WTC11 (cell line): ENCODE results near the gene SALL1. TPM values are rescaled to one million over a fixed set of nuclear protein-coding genes. Genes with fewer than 3 reads are reported as not detected.

Experiments
- ATAC-seq: fragments of 200-7000 bp; cut with Tn5 transposase; 2 replicates; pipeline ENCODE4 v1.10.0; 2021; ENCODE audit warnings: mild to moderate bottlenecking, moderate library complexity
- CTCF ChIA-PET: fragments of 300-600 bp; sonication (Branson Sonifier 250); formaldehyde crosslinking; loops from one replicate; lab custom pipeline; 2021; ENCODE audit warnings: antibody characterized with exemption; lab: Charles Lee
- POLR2A ChIA-PET: fragments of 350-600 bp; sonication (Branson Sonifier 250); formaldehyde crosslinking; loops from one replicate; lab custom pipeline; 2021; ENCODE audit warnings: antibody characterized with exemption; lab: Charles Lee
- DNase-seq: peaks from one replicate; pipeline ENCODE4 v3.0.0; 2021; ENCODE audit warnings: low spot score
- H3K27ac Mint-ChIP-seq: 2 replicates; pipeline ENCODE4 v1.8.0; 2021; ENCODE audit warnings: mixed read lengths
- H3K27me3 Mint-ChIP-seq: 2 replicates; pipeline ENCODE4 v1.8.0; 2021; ENCODE audit warnings: low read depth, mild to moderate bottlenecking, moderate library complexity, mixed read lengths
- H3K36me3 Mint-ChIP-seq: 2 replicates; pipeline ENCODE4 v1.8.0; 2021; ENCODE audit warnings: mixed read lengths
- H3K4me1 Mint-ChIP-seq: 2 replicates; pipeline ENCODE4 v1.8.0; 2022; ENCODE audit warnings: mixed read lengths
- H3K4me3 Mint-ChIP-seq: 2 replicates; pipeline ENCODE4 v1.8.0; 2021; ENCODE audit warnings: mild to moderate bottlenecking, moderate library complexity, mixed read lengths
- H3K9me3 Mint-ChIP-seq: 2 replicates; pipeline ENCODE4 v1.8.0; 2021; ENCODE audit warnings: mixed read lengths
- ELF4 ChIP-seq: sonication (generic); formaldehyde crosslinking; IDR thresholded peaks from 2 replicates; pipeline ENCODE4 v1.8.1; 2022; ENCODE audit warnings: low read depth, mild to moderate bottlenecking, moderate library complexity, missing genetic modification reagents
- ESRRA ChIP-seq: sonication (generic); formaldehyde crosslinking; IDR thresholded peaks from 2 replicates; pipeline ENCODE4 v1.8.1; 2022; ENCODE audit warnings: mild to moderate bottlenecking, missing genetic modification reagents, borderline replicate concordance
- GABPB1 ChIP-seq: sonication (generic); formaldehyde crosslinking; IDR thresholded peaks from 2 replicates; pipeline ENCODE4 v1.8.1; 2023; ENCODE audit warnings: mild to moderate bottlenecking, missing genetic modification reagents
- NR2C2 ChIP-seq: sonication (generic); formaldehyde crosslinking; IDR thresholded peaks from 2 replicates; pipeline ENCODE4 v1.8.0; 2022; ENCODE audit warnings: mild to moderate bottlenecking, missing genetic modification reagents
- ZNF317 ChIP-seq: sonication (generic); formaldehyde crosslinking; IDR thresholded peaks from 2 replicates; pipeline ENCODE4 v1.8.1; 2023; ENCODE audit warnings: low read depth, mild to moderate bottlenecking, moderate library complexity, missing genetic modification reagents, borderline replicate concordance
- total RNA-seq: library from RNA; stranded (reverse); gene quantifications from 3 replicates; pipeline ENCODE4 v1.2.3, GENCODE V29; 2021
- TF ChIP-seq, protein P1 (sequence below): fragments of 250-450 bp; sonication (Bioruptor Pico); IDR thresholded peaks from 2 replicates; pipeline ENCODE4 v1.8.0; 2021; ENCODE audit warnings: mild to moderate bottlenecking
- TF ChIP-seq, protein P2 (sequence below): sonication (generic); formaldehyde crosslinking; IDR thresholded peaks from 2 replicates; pipeline ENCODE4 v1.8.1; 2022; ENCODE audit warnings: mild to moderate bottlenecking, missing genetic modification reagents, moderate library complexity, borderline replicate concordance
- TF ChIP-seq, protein P3 (sequence below): fragments of 200-600 bp; IDR thresholded peaks from 2 replicates; pipeline ENCODE4 v1.8.0; 2022; ENCODE audit warnings: antibody characterized with exemption

SALL1 gene
- total RNA-seq, 1 experiment from 2014 or later: 63.9 TPM

DNA sequence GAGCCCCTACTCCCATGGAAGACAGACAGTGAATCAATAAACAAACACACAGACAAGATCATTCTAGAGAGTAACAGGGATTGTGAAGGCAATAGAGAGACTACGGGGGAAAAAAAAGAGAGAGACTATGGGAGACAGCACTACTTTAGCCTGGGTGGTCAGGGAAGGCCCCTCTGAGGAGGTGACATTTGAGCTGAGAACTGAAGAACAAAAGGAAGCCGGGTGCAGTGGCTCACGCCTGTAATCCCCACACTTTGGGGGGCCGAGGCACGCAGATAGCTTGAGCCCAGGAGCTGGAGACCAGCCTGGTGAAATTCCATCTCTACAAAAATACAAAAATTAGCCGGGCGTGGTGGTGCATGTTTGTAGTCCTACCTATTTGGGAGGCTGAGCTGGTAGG, 29.2 kb downstream of the SALL1 start:
- Mint-ChIP-seq H3K9me3 (no peaks in the 10 kb centered on the region), H3K4me3 (no peak overlapping the region), H3K4me1 (peaks cover 49% of the 10 kb centered on the region), H3K27me3 (no peaks in the 10 kb centered on the region; the same call in 1 of the 2 replicates), H3K27ac (no peak overlapping the region; the same call in 1 of the 2 replicates), H3K36me3 (no peaks in the 10 kb centered on the region)
- TF ChIP-seq, protein P1, sequence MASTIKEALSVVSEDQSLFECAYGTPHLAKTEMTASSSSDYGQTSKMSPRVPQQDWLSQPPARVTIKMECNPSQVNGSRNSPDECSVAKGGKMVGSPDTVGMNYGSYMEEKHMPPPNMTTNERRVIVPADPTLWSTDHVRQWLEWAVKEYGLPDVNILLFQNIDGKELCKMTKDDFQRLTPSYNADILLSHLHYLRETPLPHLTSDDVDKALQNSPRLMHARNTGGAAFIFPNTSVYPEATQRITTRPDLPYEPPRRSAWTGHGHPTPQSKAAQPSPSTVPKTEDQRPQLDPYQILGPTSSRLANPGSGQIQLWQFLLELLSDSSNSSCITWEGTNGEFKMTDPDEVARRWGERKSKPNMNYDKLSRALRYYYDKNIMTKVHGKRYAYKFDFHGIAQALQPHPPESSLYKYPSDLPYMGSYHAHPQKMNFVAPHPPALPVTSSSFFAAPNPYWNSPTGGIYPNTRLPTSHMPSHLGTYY (CRISPR knock-in tag): no peak
- POLR2A ChIA-PET: interaction anchor here (0.6 to 0.7 kb wide), 2 partner anchors 11 to 270 kb away, joined by 5 to 6 read pairs; no protein-coding TSS in a partner anchor
- ATAC-seq (peak; percentile 50; the same call in 1 of the 2 replicates), DNase-seq (no peak)
- CTCF ChIA-PET: interaction anchor here (0.7 to 2.0 kb wide), 6 partner anchors 8 to 315 kb away, joined by 3 to 7 read pairs (median 4); no protein-coding TSS in a partner anchor

DNA sequence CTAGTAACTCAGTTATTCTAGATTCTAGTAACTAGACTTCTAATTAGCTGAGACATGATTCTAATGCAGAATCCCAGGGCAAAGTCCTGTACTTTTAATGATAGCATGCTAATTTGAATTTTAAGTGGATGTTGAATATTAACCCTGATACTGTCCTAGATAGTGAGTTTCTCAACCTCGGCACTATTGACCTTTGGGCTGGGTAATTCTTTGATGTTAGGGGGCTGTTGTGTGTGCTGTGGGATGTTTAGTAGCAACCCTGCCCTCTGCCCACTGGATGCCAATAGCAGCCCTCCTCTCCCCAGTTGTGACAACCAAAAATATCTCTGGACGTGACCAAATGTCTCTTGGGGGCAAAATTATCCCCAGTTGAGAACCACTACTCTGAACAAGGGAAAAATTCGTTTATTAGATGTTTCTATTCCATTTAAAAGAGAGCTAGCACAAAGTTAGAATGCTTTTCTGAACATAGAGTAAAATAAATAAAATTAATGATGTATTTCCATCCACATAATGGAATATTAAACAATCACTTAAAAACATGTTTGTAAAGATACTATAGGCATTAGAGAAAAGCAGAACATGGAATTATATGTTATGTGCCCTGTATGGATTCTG, 30.2 kb downstream of the SALL1 start:
- Mint-ChIP-seq H3K27ac (no peak overlapping the region), H3K4me1 (peaks cover 48% of the 10 kb centered on the region), H3K27me3 (no peaks in the 10 kb centered on the region; the same call in 1 of the 2 replicates), H3K4me3 (no peak overlapping the region), H3K36me3 (no peaks in the 10 kb centered on the region), H3K9me3 (no peaks in the 10 kb centered on the region)
- DNase-seq: no peak
- ATAC-seq: no peak
- ChIA-PET CTCF (interaction anchor here (1.3 to 1.5 kb wide), 2 partner anchors 71 to 314 kb away, joined by 3 to 4 read pairs; no protein-coding TSS in a partner anchor), POLR2A (no interaction called here)
- TF ChIP-seq, protein P2, sequence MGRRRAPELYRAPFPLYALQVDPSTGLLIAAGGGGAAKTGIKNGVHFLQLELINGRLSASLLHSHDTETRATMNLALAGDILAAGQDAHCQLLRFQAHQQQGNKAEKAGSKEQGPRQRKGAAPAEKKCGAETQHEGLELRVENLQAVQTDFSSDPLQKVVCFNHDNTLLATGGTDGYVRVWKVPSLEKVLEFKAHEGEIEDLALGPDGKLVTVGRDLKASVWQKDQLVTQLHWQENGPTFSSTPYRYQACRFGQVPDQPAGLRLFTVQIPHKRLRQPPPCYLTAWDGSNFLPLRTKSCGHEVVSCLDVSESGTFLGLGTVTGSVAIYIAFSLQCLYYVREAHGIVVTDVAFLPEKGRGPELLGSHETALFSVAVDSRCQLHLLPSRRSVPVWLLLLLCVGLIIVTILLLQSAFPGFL (CRISPR knock-in tag): no peak
- TF ChIP-seq GABPB1 (peak; percentile 47; the same call in 1 of the 2 replicates), ZNF317 (CRISPR knock-in tag) (no peak)

DNA sequence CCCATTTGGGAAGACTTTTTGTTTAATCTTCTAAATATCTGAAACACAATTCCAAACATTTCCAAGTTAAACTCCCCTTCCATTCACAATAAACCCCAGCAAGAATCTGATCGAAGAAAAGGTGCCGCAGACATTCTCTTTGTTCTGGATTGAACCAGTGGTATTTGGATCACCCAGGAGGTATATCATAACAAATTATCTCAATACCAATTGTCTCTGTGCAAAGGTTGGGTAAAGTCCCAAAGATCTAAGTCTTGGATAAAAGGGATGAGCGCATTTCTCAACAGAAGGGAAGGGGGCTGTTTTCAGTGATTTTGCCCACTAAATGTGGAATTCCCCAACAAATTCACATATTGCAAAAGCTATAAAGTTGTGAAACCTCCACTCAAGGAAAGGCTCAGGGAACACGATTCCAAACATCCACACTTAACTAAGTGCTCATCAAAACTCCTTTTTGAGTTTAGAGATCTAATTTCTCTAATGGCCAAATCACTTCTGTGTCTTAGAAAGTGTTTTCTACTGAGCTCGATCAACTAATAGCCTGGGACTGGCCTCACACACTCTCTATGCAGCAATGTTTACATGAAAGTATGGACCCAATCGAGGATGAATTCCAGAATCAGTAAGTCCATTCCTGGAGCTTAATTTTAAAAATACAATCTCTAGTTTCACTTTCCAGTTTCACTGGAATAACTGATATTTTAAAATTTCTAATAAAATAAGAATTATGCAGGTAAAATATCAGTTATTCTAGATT, 30.9 kb downstream of the SALL1 start:
- no peaks in the 10 kb centered on the region for H3K9me3 Mint-ChIP-seq
- ATAC-seq: no peak
- POLR2A ChIA-PET: no interaction called here
- CTCF ChIA-PET: interaction anchor here (1.5 to 2.4 kb wide), 2 partner anchors 70 to 314 kb away, joined by 4 to 6 read pairs; no protein-coding TSS in a partner anchor
- no peak overlapping the region for H3K4me3 Mint-ChIP-seq
- H3K27me3 Mint-ChIP-seq: no peaks in the 10 kb centered on the region; the same call in 1 of the 2 replicates
- peaks cover 49% of the 10 kb centered on the region for H3K4me1 Mint-ChIP-seq
- no peak for TF ChIP-seq NR2C2 (CRISPR knock-in tag)
- no peak for DNase-seq
- no peaks in the 10 kb centered on the region for H3K36me3 Mint-ChIP-seq
- 0 out of 2 replicates have a peak overlapping the region, but pooled peaks have one; percentile 2 for H3K27ac Mint-ChIP-seq

DNA sequence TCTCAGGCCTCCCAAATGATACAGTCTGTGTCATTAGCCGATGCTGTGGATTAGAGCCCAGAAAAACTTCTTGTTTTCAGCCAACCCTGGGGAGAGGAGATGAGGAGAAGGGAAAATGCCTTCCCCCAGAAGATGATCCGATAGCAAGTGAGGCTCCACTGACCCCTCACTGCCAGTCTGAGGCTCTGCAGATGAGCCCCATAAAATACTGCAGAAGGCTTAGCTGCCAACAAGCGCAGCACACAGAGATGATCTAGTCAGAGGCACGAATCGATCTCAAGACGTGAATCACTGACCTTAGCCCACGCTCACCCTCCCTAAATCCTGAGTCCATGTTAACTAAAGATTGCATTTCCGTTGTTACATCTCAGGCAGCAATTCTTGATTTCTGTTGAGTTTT, 31.5 kb downstream of the SALL1 start:
- Mint-ChIP-seq H3K27ac (0 out of 2 replicates have a peak overlapping the region, but pooled peaks have one; percentile 2), H3K9me3 (no peaks in the 10 kb centered on the region), H3K27me3 (peaks cover 3% of the 10 kb centered on the region), H3K4me3 (no peak overlapping the region), H3K4me1 (peaks cover 50% of the 10 kb centered on the region), H3K36me3 (no peaks in the 10 kb centered on the region)
- DNase-seq (no peak), ATAC-seq (peak; percentile 35; the same call in 1 of the 2 replicates)
- POLR2A ChIA-PET: no interaction called here
- CTCF ChIA-PET: interaction anchor here (2.4 kb wide), 1 partner anchor 313 kb away, joined by 6 read pairs; no protein-coding TSS in a partner anchor
- TF ChIP-seq, protein P3, sequence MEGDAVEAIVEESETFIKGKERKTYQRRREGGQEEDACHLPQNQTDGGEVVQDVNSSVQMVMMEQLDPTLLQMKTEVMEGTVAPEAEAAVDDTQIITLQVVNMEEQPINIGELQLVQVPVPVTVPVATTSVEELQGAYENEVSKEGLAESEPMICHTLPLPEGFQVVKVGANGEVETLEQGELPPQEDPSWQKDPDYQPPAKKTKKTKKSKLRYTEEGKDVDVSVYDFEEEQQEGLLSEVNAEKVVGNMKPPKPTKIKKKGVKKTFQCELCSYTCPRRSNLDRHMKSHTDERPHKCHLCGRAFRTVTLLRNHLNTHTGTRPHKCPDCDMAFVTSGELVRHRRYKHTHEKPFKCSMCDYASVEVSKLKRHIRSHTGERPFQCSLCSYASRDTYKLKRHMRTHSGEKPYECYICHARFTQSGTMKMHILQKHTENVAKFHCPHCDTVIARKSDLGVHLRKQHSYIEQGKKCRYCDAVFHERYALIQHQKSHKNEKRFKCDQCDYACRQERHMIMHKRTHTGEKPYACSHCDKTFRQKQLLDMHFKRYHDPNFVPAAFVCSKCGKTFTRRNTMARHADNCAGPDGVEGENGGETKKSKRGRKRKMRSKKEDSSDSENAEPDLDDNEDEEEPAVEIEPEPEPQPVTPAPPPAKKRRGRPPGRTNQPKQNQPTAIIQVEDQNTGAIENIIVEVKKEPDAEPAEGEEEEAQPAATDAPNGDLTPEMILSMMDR: no peak
- TF ChIP-seq ESRRA (CRISPR knock-in tag) (no peak), ELF4 (CRISPR knock-in tag) (no peak)
